NCI-H1436 treated with DMSO at 0.1 percent for 48 hours (cell line): ENCODE data around the gene TMEM170B.

Experiments
- DNase-seq: peaks from one replicate; lab custom pipeline; 2025; lab: John Stamatoyannopoulos, UW

Gene TMEM170B

GRCh38 chr6:11537229-11538051 is at the start of gene TMEM170B:
Gene TMEM170B (plus strand): TSS chr6:11537749. CDS start chr6:11538278, 529 bp downstream.
- peak; percentile 47 for DNase-seq

GRCh38 chr6:11490996-11491395 is 46.6 kb upstream of the TMEM170B start:
- DNase-seq, result no peak

GRCh38 chr6:11491596-11492463 is 45.7 kb upstream of the TMEM170B start:
- no peak for DNase-seq

GRCh38 chr6:11492464-11493290 is 44.9 kb upstream of the TMEM170B start:
- no peak for DNase-seq

- no peak for DNase-seq
Measured at GRCh38 chr6:11493974-11494373, 43.6 kb upstream of the TMEM170B start.

- no peak for DNase-seq
Measured at GRCh38 chr6:11494786-11495564, 42.6 kb upstream of the TMEM170B start.

- no peak for DNase-seq
Measured at GRCh38 chr6:11495565-11496145, 41.9 kb upstream of the TMEM170B start.

GRCh38 chr6:11496152-11497060 is 41.1 kb upstream of the TMEM170B start:
- peak; percentile 11 for DNase-seq

GRCh38 chr6:11497107-11497506 is 40.4 kb upstream of the TMEM170B start:
- no peak for DNase-seq

- DNase-seq, result no peak
Measured at GRCh38 chr6:11497881-11498280, 39.7 kb upstream of the TMEM170B start.

- no peak for DNase-seq
Measured at GRCh38 chr6:11500008-11500407, 37.5 kb upstream of the TMEM170B start.

GRCh38 chr6:11509471-11509870 is 28.1 kb upstream of the TMEM170B start:
- no peak for DNase-seq

GRCh38 chr6:11514672-11515071 is 22.9 kb upstream of the TMEM170B start:
- DNase-seq, result no peak

- DNase-seq, result no peak
Measured at GRCh38 chr6:11515763-11516162, 21.8 kb upstream of the TMEM170B start.

GRCh38 chr6:11522812-11523605 is 14.5 kb upstream of the TMEM170B start:
- DNase-seq, result no peak

GRCh38 chr6:11525468-11526155 is 11.9 kb upstream of the TMEM170B start:
- DNase-seq, result no peak

GRCh38 chr6:11526156-11526505 is 11.4 kb upstream of the TMEM170B start:
- no peak for DNase-seq

- DNase-seq, result no peak
Measured at GRCh38 chr6:11527274-11527870, 10.2 kb upstream of the TMEM170B start.
